Heart left ventricle (tissue), 16 donors: ENCODE results near the gene ABCC9. TPM values are rescaled to one million over a fixed set of nuclear protein-coding genes. Genes with fewer than 3 reads are reported as not detected.

ENCODE experiments used
- ATAC-seq, 4 donors: fragments of 200-7000 bp; cut with Tn5 transposase; one replicate each; pipeline ENCODE4 v1.9.1; 2020 to 2022; ENCODE audit warnings: moderate library complexity in 4 of 4, mild to moderate bottlenecking in 3 of 4, moderate number of reproducible peaks in 1 of 4
- DNase-seq, 5 donors: peaks; one replicate each; pipeline ENCODE4 v3.0.0-alpha.2; 2020
- H3K27ac ChIP-seq, 12 donors: fragments of 200-600 bp; sonication (generic) in 4 of 12; one replicate each; pipeline versions ENCODE4 v1.5.0 to v1.8.0; 2016 to 2022; ENCODE audit warnings: mild to moderate bottlenecking in 2 of 12
- H3K27me3 ChIP-seq, 9 donors: fragments of 200-600 bp; sonication (generic) in 2 of 9; one replicate each; pipeline versions ENCODE4 v1.5.1 to v1.8.0; 2016 to 2022; ENCODE audit warnings: mild to moderate bottlenecking in 3 of 9
- H3K36me3 ChIP-seq, 9 donors: fragments of 200-600 bp; sonication (generic) in 2 of 9; one replicate each; pipeline versions ENCODE4 v1.5.0 to v1.8.0; 2018 to 2022; ENCODE audit warnings: mild to moderate bottlenecking in 2 of 9
- H3K4me1 ChIP-seq, 12 donors: fragments of 200-600 bp; sonication (generic) in 4 of 12; one replicate each; pipeline versions ENCODE4 v1.5.0 to v1.8.0; 2016 to 2022; ENCODE audit warnings: mild to moderate bottlenecking in 3 of 12
- H3K4me3 ChIP-seq, 12 donors: fragments of 200-600 bp; sonication (generic) in 4 of 12; one replicate each; pipeline versions ENCODE4 v1.5.0 to v1.8.0; 2017 to 2022; ENCODE audit warnings: mild to moderate bottlenecking in 9 of 12, moderate library complexity in 4 of 12
- H3K9me3 ChIP-seq, 12 donors: fragments of 200-600 bp; sonication (generic) in 4 of 12; one replicate each; pipeline versions ENCODE4 v1.5.0 to v1.8.0; 2016 to 2022; ENCODE audit warnings: mild to moderate bottlenecking in 1 of 12
- CTCF ChIP-seq, 12 donors: fragments of 200-600 bp; sonication (generic) in 4 of 12; IDR thresholded peaks; one replicate each; pipeline versions ENCODE4 v1.5.0 to v1.8.0; 2018 to 2022; ENCODE audit warnings: antibody characterized with exemption in 12 of 12, mild to moderate bottlenecking in 5 of 12
- POLR2A ChIP-seq, 2 donors: fragments of 450-650 bp; IDR thresholded peaks; one replicate each; pipeline ENCODE4 v1.6.1; 2017; ENCODE audit warnings: antibody characterized with exemption in 2 of 2, mild to moderate bottlenecking in 2 of 2, moderate library complexity in 2 of 2
- WGBS, 4 donors: extraction: QIAGEN DNeasy Blood & Tissue Kit in 2 of 4; methylation state at CpG; one replicate each; pipeline versions ENCODE4 v1.1.5 to v1.1.7; 2013 to 2018; 5-methylcytosine and 5-hydroxymethylcytosine counted together
- intact Hi-C, 10 donors: fragments of 100-400 bp; cut with DNase I; formaldehyde crosslinking; loops; one replicate each; pipeline versions ENCODE4 v1.11.1 to v1.14.2; 2022
- polyA plus RNA-seq, 2 donors: library from polyadenylated mRNA; stranded (reverse); fragments of 200-250 nt; gene quantifications; one replicate each; pipeline ENCODE4 v1.2.3, GENCODE V29; 2013
- total RNA-seq, 9 donors: library from RNA; depleted of rRNA in 2 of 9; stranded (reverse); fragments of >200 nt in 2 of 9; fragmentation: NEBNext Ultra II Directional in 3 of 9; extraction: Animal tissue kit (Norgen Biotek cat#: 25700) in 3 of 9; gene quantifications; one replicate each; pipeline versions ENCODE4 v1.1.0 to v1.2.4, GENCODE V29; 2016 to 2023
- donor health status: ischemic (EF 13 %, LVEDD 7.1; RV severe dilation, severe dysfunction).
- donor health status: healthy with polysubstance abuse.
- donor health status: DM: no; HTN: yes; CAD: no.
- donor health status: DM: no; HTN: no; CAD: no.
- donor health status: ischemic (EF 25% LVEDD 6.9; RV normal size, moderate dysfunction).
- donor health status: ischemic (EF 25% LVEDD 5.7; RV mildly dilated, moderate dysfunction).
- donor health status: healthy.
- donor health status: DM: yes; HTN: yes; CAD: no.
- donor health status: ischemic (EF 35%, LVEDD 5.7; RV mildly dilated, moderate dysfunction).
- donor health status: nonischemic (EF 11% LVEDD 7.7; RV severe dilation, severe dysfunction).
- donor health status: DM: yes; HTN: yes; CAD: no.
- donor health status: PGD.
- donor health status: ischemic (EF 29% LVEDD 5.4; RV normal size, mild dysfunction).
- donor health status: nonischemic (EF 23%, LVEDD 6.1; RV moderate dilation, normal function).

ABCC9 gene
- total and polyA plus RNA-seq, 11 donors, result 14.1 to 103 (median 70.8) TPM

- peaks cover 0 to 32% (median 14%) of the 10 kb centered on the region in 12 donors for H3K4me1 ChIP-seq
Measured at GRCh38 chr12:21893924-21894323, 47.3 kb downstream of the ABCC9 start.

GRCh38 chr12:21892341-21892740, 48.9 kb downstream of the ABCC9 start:
- no peak for DNase-seq
- ATAC-seq, result peak in 1 of 4 donors; percentile 33
- no peak overlapping the region for H3K4me3 ChIP-seq
- 4 to 16% (median 10%) methylated on average over 1 of the region's 1 CpG for WGBS, 4 donors
- H3K27ac ChIP-seq, result peak overlapping the region; percentile 34 to 83 (median 60)
- TF ChIP-seq CTCF (IDR thresholded peaks at IDR 0.05) (no peak), POLR2A (IDR thresholded peaks at IDR 0.05) (no peak)
- peaks cover 0 to 40% (median 15%) of the 10 kb centered on the region in 12 donors for H3K4me1 ChIP-seq
- H3K9me3 ChIP-seq, result peaks cover 0 to 2% (median 0%) of the 10 kb centered on the region in 12 donors
- intact Hi-C loops, result loop anchor here in 1 of 10 donors (5.0 kb wide), 1 partner anchor 45 kb away; no protein-coding TSS in a partner anchor
- H3K27me3 ChIP-seq, result no peaks in the 10 kb centered on the region
- peaks cover 0 to 26% (median 4%) of the 10 kb centered on the region in 9 donors for H3K36me3 ChIP-seq

More at GRCh38 chr12:21893924-21894323, 47.3 kb downstream of the ABCC9 start:
- ATAC-seq, result no peak
- Histone ChIP-seq H3K4me3 (no peak overlapping the region), H3K27me3 (no peaks in the 10 kb centered on the region), H3K36me3 (peaks cover 0 to 25% (median 4%) of the 10 kb centered on the region in 9 donors), H3K9me3 (peaks cover 0 to 2% (median 0%) of the 10 kb centered on the region in 12 donors), H3K27ac (peak overlapping the region in 2 of 12 donors; percentile 40 to 77)
- 70 to 79% (median 72%) methylated on average over 4 of the region's 4 CpGs for WGBS, 4 donors
- no peak for DNase-seq
- TF ChIP-seq POLR2A (IDR thresholded peaks at IDR 0.05), result no peak
- no peak for TF ChIP-seq CTCF (IDR thresholded peaks at IDR 0.05)
- intact Hi-C loops, result loop anchor here in 1 of 10 donors (5.0 kb wide), 1 partner anchor 43 kb away; no protein-coding TSS in a partner anchor

GRCh38 chr12:21891751-21892217, 49.4 kb downstream of the ABCC9 start:
- ATAC-seq, result peak; percentile 86 to 90 (median 88)
- H3K4me3 ChIP-seq, result no peak overlapping the region
- 28 to 38% (median 30%) methylated on average over 2 of the region's 2 CpGs for WGBS, 4 donors

More at GRCh38 chr12:21891751-21892217, 49.4 kb downstream of the ABCC9 start:
- Histone ChIP-seq H3K4me1 (peaks cover 0 to 40% (median 15%) of the 10 kb centered on the region in 12 donors), H3K36me3 (peaks cover 0 to 28% (median 4%) of the 10 kb centered on the region in 9 donors), H3K9me3 (peaks cover 0 to 2% (median 0%) of the 10 kb centered on the region in 12 donors), H3K27ac (peak overlapping the region; percentile 34 to 83 (median 60)), H3K27me3 (no peaks in the 10 kb centered on the region)
- intact Hi-C loops, result loop anchor here in 1 of 10 donors (5.0 kb wide), 1 partner anchor 46 kb away; no protein-coding TSS in a partner anchor
- TF ChIP-seq POLR2A (IDR thresholded peaks at IDR 0.05), result no peak
- no peak for TF ChIP-seq CTCF (IDR thresholded peaks at IDR 0.05)
- DNase-seq, result peak in 4 of 5 donors; percentile 32 to 65 (median 44)
